Panc1 (cell line): Measurements from ENCODE around the gene EVC. TPM values are rescaled to one million over a fixed set of nuclear protein-coding genes. Genes with fewer than 3 reads are reported as not detected.

ENCODE experiments used
- ATAC-seq: fragments of 200-7000 bp; cut with Tn5 transposase; 2 replicates; pipeline ENCODE4 v1.9.1; 2020; ENCODE audit warnings: mild to moderate bottlenecking, moderate library complexity
- BruUV-seq: library from RNA; stranded (reverse); fragments of 400-500 nt; replicated peaks from 2 replicates; lab custom pipeline; 2021; lab: Mats Ljungman, UMichigan
- CTCF ChIA-PET: fragments of 300-600 bp; sonication (Branson Sonifier 250); formaldehyde crosslinking; loops from one replicate; lab custom pipeline; 2022; ENCODE audit warnings: antibody characterized with exemption; lab: Charles Lee
- POLR2A ChIA-PET: fragments of 300-600 bp; sonication (Branson Sonifier 250); formaldehyde crosslinking; loops from one replicate; lab custom pipeline; 2022; ENCODE audit warnings: antibody characterized with exemption; lab: Charles Lee
- DNase-seq: peaks from one replicate; pipeline ENCODE4 v3.0.0-alpha.2; 2010; ENCODE audit warnings: low read depth, low spot score
- H3K27ac ChIP-seq: 2 replicates; pipeline ENCODE4 v1.5.1; 2011; ENCODE audit warnings: mild to moderate bottlenecking, low read length, inconsistent platforms
- H3K27me3 ChIP-seq: fragments of 200-500 bp; sonication (Bioruptor generic); 2 replicates; pipeline ENCODE4 v1.6.0; 2014; ENCODE audit warnings: low read length, inconsistent platforms; ENCODE audit not compliant: control insufficient read depth, insufficient read depth
- H3K36me3 ChIP-seq: fragments of 200-500 bp; sonication (Bioruptor generic); 2 replicates; pipeline ENCODE4 v1.5.1; 2014; ENCODE audit warnings: inconsistent platforms, mild to moderate bottlenecking, low read length, moderate library complexity; ENCODE audit not compliant: control insufficient read depth, insufficient read depth
- H3K4me1 ChIP-seq: 2 replicates; pipeline ENCODE4 v1.5.1; 2011; ENCODE audit warnings: inconsistent platforms, mild to moderate bottlenecking, low read length, moderate library complexity; ENCODE audit not compliant: control insufficient read depth, insufficient read depth
- H3K4me3 ChIP-seq, 2 experiments: 2 replicates each; pipeline ENCODE4 v1.5.1; 2011 to 2012; ENCODE audit warnings: low read depth in 2 of 2, low read length in 2 of 2, mild to moderate bottlenecking in 2 of 2, inconsistent platforms in 1 of 2, moderate library complexity in 1 of 2
- H3K9me3 ChIP-seq: fragments of 200-500 bp; sonication (Bioruptor generic); 2 replicates; pipeline ENCODE4 v1.5.1; 2014; ENCODE audit warnings: low read depth, mild to moderate bottlenecking, inconsistent platforms, low read length, moderate library complexity; ENCODE audit not compliant: control insufficient read depth, insufficient read depth
- CTCF ChIP-seq: fragments of 450-650 bp; IDR thresholded peaks from 2 replicates; pipeline ENCODE4 v1.5.1; 2017; ENCODE audit warnings: mild to moderate bottlenecking
- POLR2AphosphoS5 ChIP-seq: IDR thresholded peaks from 2 replicates; pipeline ENCODE4 v1.6.1; 2012; ENCODE audit warnings: mild to moderate bottlenecking, low read depth, low read length, moderate library complexity
- SIN3A ChIP-seq: IDR thresholded peaks from 2 replicates; pipeline ENCODE4 v1.6.1; 2012; ENCODE audit warnings: low read depth, mild to moderate bottlenecking, low read length, moderate library complexity, borderline replicate concordance; ENCODE audit not compliant: insufficient read depth
- TCF7L2 ChIP-seq: IDR thresholded peaks from 2 replicates; pipeline ENCODE4 v1.6.1; 2011; ENCODE audit warnings: mild to moderate bottlenecking, low read depth, low read length, inconsistent platforms
- in situ Hi-C: cut with HindIII; loops from 2 replicates; pipeline ENCODE4 v1.10.0; 2016; ENCODE audit warnings: low sequenced_read_pairs, low pct_unique_long_range_greater_than_20kb
- intact Hi-C: fragments of 100-400 bp; cut with micrococcal nuclease; formaldehyde crosslinking; loops from one replicate; pipeline ENCODE4 v1.10.0; 2022; ENCODE audit not compliant: unreplicated experiment
- total RNA-seq: library from RNA; stranded (reverse); gene quantifications from one replicate; pipeline ENCODE4 v1.2.1, GENCODE V29; 2021; ENCODE audit not compliant: unreplicated experiment
- TF ChIP-seq, protein P1 (sequence below), 2 experiments: IDR thresholded peaks; 2 replicates each; pipeline ENCODE4 v1.6.1; 2011 to 2012; ENCODE audit warnings: low read depth in 2 of 2, control low read depth in 1 of 2, low read length in 1 of 2, mild to moderate bottlenecking in 1 of 2, moderate library complexity in 1 of 2; ENCODE audit not compliant: insufficient read depth in 1 of 2

The EVC gene
- total RNA-seq, 1 experiment from 2014 or later: 12.1 TPM

DNA sequence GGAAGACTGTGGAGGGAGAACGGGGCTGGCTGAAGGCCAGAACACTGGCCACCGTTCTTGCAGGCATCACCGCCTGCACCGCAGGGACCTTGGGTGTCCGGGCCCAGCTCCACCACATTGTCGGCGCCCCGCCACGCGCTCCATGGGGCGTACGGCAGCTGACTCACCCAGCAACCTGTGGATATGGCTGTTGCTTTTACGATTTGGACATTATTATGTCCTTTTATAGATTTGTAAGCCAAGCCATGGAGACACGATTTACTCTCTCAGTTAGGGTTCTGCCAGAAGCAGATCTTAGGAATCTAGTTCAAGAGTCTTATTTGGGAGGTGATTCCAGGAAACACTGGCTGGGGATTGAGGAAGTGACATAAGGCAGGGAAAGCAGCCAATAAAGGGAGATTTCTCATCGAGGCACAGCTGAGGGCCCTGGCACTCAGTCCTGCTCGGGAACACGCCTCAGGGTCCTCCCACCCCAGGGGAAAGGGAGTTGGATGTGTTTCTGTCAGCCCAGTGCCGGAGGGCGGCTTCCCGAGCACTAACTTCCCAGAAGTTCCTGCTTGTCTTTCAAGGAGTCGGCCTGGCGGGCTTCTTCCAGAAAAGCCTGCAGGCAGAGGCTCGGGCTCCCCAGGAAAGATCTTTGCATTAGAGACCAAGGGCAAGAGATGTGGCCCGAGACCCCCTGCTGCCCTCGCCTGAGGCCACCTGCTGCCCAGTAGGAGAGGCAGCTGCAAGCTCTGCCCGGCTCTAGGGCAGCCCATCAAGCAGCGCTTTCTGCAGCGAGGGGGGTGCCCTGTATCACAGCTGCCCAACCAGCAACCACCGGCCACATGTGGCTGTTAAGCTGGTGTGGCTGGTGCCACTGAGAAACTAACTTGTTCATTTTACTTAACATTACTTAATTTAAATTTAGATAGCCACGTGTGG, 129.0 kb downstream of the EVC start:
- BruUV-seq: no TSS peak
- H3K27me3 ChIP-seq: no peaks in the 10 kb centered on the region; the same call in 1 of the 2 replicates
- POLR2A ChIA-PET: no interaction called here
- no peak overlapping the region for H3K27ac ChIP-seq
- no peaks in the 10 kb centered on the region for H3K4me1 ChIP-seq
- TF ChIP-seq, protein P1, sequence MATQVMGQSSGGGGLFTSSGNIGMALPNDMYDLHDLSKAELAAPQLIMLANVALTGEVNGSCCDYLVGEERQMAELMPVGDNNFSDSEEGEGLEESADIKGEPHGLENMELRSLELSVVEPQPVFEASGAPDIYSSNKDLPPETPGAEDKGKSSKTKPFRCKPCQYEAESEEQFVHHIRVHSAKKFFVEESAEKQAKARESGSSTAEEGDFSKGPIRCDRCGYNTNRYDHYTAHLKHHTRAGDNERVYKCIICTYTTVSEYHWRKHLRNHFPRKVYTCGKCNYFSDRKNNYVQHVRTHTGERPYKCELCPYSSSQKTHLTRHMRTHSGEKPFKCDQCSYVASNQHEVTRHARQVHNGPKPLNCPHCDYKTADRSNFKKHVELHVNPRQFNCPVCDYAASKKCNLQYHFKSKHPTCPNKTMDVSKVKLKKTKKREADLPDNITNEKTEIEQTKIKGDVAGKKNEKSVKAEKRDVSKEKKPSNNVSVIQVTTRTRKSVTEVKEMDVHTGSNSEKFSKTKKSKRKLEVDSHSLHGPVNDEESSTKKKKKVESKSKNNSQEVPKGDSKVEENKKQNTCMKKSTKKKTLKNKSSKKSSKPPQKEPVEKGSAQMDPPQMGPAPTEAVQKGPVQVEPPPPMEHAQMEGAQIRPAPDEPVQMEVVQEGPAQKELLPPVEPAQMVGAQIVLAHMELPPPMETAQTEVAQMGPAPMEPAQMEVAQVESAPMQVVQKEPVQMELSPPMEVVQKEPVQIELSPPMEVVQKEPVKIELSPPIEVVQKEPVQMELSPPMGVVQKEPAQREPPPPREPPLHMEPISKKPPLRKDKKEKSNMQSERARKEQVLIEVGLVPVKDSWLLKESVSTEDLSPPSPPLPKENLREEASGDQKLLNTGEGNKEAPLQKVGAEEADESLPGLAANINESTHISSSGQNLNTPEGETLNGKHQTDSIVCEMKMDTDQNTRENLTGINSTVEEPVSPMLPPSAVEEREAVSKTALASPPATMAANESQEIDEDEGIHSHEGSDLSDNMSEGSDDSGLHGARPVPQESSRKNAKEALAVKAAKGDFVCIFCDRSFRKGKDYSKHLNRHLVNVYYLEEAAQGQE (IDR thresholded peaks at IDR 0.05; ENCODE audit: insufficient read depth in 1 of 2, low read depth in 2 of 2, low read length in 1 of 2): no peak
- TF ChIP-seq SIN3A: no peak
- no peak for TF ChIP-seq CTCF
- no peak for TF ChIP-seq POLR2AphosphoS5
- TF ChIP-seq TCF7L2: no peak
- CTCF ChIA-PET: no interaction called here
- intact Hi-C loops (loop anchor here (10.0 kb wide), 1 partner anchor 135 kb away; no protein-coding TSS in a partner anchor), in situ Hi-C loops (no loop called here)
- DNase-seq (no peak), ATAC-seq (no peak)
- H3K9me3 ChIP-seq: no peaks in the 10 kb centered on the region
- no peak overlapping the region for H3K4me3 ChIP-seq
- no peaks in the 10 kb centered on the region for H3K36me3 ChIP-seq

- in situ Hi-C loops: no loop called here
- no peak overlapping the region for H3K4me3 ChIP-seq
- no peaks in the 10 kb centered on the region for H3K4me1 ChIP-seq
- intact Hi-C loops: no loop called here
- BruUV-seq: no TSS peak
- DNase-seq: no peak
- H3K36me3 ChIP-seq: no peaks in the 10 kb centered on the region
- ChIA-PET POLR2A (no interaction called here), CTCF (no interaction called here)
- no peak overlapping the region for H3K27ac ChIP-seq
- no peaks in the 10 kb centered on the region for H3K9me3 ChIP-seq
- no peak for ATAC-seq
- TF ChIP-seq CTCF (no peak), POLR2AphosphoS5 (no peak), TCF7L2 (no peak), SIN3A (no peak)
- TF ChIP-seq, protein P1 (IDR thresholded peaks at IDR 0.05; ENCODE audit: insufficient read depth in 1 of 2, low read depth in 2 of 2, low read length in 1 of 2): no peak
- no peaks in the 10 kb centered on the region; the same call in 1 of the 2 replicates for H3K27me3 ChIP-seq
Measured at GRCh38 chr4:5842456-5842855, 131.5 kb downstream of the EVC start.
